Body of pancreas (tissue), 4 donors: ENCODE results near the gene POLA1.

Source experiments
- CTCF ChIP-seq, 7 experiments: fragments of 450-650 bp in 4 of 7; fragments of 200-600 bp in 3 of 7; sonication (generic) in 3 of 7; IDR thresholded peaks; one replicate each; pipeline ENCODE4 v1.5.1; 2016 to 2019; ENCODE audit warnings: antibody characterized with exemption in 7 of 7
- POLR2A ChIP-seq, 3 donors: fragments of 450-650 bp; IDR thresholded peaks; one replicate each; pipeline ENCODE4 v1.6.1; 2016; ENCODE audit warnings: antibody characterized with exemption in 3 of 3, mild to moderate bottlenecking in 2 of 3

DNA sequence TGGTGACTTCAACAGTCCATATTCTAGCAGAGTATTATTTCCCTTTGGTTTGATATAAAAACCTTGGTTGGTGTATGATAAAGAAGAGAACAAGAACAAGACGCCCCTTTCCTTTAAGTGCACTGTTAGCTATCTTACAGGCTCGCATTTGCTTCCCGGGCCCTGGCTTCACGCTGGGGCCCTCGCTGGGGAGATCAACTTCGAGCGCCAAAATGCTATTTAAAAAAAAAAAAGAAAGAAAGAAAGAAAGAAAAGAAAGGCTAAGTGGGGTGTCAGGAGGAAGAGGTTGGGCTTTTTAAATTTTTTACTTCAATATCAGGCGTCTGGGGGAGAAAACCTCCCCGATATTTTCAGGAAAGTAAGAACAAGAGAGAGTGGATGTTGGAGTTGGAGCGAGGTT is 310.3 kb downstream of the POLA1 start:
- TF ChIP-seq CTCF (IDR thresholded peaks at IDR 0.05) = no peak
- TF ChIP-seq POLR2A (IDR thresholded peaks at IDR 0.05) = no peak
